GM12873 (cell line): Measurements from ENCODE around the gene DAP.

Experiments
- TF ChIP-seq, protein P1 (sequence below): IDR thresholded peaks from 2 replicates; pipeline ENCODE4 v1.5.1; 2012; ENCODE audit warnings: low read depth, mild to moderate bottlenecking, moderate library complexity, low read length, control low read depth; ENCODE audit not compliant: insufficient read depth; ENCODE audit errors: missing control alignments

The DAP gene

DNA sequence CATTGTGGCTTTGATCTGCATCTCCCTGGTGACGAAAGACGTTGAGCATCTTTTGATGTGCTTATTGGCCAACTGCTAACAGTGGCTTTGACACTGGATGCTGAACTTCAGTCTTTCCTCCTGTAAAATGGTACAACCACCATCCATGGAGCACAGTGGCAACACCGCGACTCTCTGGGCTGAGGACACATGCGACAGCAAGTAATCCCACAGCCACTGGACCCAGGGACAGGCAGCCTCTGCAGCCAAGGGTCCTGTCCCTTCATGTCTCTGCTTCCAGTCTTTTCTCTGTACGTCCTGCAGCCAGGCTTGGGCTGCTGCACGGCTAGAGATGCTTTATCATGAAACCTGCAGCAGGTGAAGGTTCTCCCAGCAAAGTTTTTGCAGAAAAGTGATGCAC, 83.5 kb downstream of the DAP start:
- TF ChIP-seq, protein P1, sequence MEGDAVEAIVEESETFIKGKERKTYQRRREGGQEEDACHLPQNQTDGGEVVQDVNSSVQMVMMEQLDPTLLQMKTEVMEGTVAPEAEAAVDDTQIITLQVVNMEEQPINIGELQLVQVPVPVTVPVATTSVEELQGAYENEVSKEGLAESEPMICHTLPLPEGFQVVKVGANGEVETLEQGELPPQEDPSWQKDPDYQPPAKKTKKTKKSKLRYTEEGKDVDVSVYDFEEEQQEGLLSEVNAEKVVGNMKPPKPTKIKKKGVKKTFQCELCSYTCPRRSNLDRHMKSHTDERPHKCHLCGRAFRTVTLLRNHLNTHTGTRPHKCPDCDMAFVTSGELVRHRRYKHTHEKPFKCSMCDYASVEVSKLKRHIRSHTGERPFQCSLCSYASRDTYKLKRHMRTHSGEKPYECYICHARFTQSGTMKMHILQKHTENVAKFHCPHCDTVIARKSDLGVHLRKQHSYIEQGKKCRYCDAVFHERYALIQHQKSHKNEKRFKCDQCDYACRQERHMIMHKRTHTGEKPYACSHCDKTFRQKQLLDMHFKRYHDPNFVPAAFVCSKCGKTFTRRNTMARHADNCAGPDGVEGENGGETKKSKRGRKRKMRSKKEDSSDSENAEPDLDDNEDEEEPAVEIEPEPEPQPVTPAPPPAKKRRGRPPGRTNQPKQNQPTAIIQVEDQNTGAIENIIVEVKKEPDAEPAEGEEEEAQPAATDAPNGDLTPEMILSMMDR = no peak

DNA sequence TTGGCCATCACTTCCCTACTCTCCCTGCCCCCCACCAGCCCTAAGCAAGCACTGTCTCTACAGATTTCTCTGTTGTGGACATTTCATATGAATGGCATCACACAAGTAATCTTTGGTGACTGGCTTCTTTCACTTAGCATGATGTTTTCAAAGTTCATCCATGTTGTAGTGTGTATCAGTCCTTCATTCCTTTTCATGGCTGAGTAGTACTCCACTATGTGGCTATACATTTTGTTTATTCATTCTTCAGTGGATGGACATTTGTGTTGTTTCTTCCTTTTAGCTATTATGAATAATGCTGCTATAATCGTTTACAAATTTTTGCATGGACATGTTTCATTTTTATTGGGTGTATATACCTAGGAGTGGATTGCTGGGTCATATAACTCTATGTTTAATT, 84.1 kb downstream of the DAP start:
- TF ChIP-seq, protein P1 = no peak

DNA sequence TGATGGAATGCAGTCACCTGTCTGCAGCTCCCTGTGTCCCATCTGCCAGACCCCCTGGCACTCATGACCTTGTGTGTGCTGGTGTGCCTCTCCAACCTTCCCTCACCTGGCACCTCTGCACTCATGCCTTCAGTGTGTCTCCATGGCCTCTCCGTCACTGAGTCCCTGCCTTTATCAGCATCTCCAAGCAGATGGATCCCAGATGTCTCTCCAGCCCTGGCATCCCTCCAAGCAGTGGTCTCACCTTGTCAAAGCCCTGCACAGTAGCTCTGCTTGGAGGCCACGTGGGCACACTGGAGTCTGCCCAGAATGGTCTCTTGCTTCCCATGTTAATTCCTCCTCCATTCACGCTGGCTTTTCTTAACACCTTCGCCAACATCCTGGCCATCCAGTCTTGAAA, 84.8 kb downstream of the DAP start:
- TF ChIP-seq, protein P1 = no peak

DNA sequence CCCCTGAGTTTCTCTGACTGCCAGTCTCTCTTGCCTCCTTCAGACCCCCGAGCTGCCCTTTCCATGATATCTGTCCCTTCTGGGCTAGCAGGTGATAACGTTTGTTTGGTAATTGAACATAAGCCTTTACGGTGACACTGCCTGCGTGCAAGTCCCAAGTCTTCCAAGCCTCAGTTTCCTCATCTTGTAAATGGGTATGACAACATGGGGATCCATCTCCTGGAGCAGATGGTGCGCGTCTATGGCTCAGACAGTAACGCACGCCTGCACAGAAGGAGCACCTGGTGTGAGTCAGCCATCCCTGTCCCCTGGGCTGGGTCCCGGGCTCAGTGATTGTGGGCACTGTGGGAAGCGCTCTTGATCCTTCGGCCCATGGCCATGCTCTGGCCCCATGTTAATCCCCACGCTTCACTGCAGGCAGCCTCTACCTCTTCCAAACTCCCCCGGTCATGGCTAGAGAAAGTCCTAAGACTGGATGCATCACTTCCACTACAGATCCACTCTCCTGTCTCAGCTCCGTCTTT, 85.8 kb downstream of the DAP start:
- TF ChIP-seq, protein P1 = no peak

DNA sequence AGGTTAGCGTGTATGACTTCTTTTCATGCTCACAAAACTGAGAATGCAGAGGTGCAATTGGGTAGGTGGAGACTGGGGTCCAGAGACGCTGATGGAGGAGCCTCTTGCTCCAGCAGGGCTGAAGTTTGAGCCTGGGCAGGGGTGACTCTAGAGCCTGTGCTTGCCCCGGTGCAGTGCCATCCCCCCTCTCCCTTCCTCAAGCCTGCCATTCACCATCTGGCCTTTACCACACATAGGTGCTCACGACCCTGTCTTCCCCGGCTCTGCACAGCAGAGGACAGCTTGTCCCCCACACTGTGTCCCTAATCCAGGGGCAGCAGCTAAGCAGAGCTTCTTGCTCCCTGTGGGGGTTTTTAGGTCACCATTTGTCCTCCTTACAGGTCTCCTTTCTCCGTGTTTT, 86.5 kb downstream of the DAP start:
- TF ChIP-seq, protein P1 = no peak

DNA sequence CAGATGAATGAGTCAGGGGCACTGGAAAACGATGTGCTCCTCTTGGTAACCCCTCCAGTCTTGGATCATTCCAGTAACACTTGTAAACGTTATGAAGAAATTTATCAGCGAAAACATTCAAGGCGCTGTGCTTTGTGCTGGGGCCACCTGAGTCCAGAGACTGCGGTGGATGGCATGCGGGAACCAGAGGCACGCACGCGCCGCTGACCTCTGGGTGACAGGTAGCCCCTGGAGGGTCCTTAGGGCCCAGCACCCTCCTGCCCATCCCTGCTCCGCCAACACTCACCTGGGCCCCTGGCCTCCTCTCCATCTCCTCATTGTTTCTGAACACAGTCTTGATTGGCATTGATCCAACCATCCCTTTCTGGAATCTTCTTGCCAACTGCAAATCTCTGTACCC, 86.9 kb downstream of the DAP start:
- TF ChIP-seq, protein P1 = no peak

DNA sequence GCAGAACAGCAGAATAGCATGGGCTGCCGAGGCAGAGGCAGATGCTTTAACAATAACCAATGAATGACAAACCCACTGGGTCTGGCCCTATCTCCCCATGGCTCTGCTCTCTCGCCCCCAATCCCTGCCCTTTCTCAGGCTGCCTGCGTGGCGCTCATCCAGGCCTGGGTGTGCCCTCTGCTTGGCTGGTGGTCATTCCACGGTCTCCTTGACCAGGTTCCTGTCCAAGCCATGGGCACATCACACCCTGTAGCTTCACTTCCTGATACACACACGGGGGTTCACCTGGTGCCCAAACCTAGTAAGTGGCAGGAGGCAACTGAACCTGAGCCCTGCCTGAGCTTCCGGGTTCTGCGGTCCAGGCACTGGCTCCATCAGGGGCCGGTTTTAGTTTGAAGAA, 87.6 kb downstream of the DAP start:
- TF ChIP-seq, protein P1 = no peak
